GM12878 (cell line): Measurements from ENCODE around the gene RNF41. TPM values are rescaled to one million over a fixed set of nuclear protein-coding genes. Genes with fewer than 3 reads are reported as not detected.

ENCODE experiments used
- ATAC-seq: fragments of 200-7000 bp; cut with Tn5 transposase; 3 replicates; pipeline ENCODE4 v1.9.1; 2020; ENCODE audit warnings: mild to moderate bottlenecking, moderate library complexity
- BruUV-seq: library from RNA; stranded (reverse); fragments of 400-500 nt; replicated peaks from 2 replicates; lab custom pipeline; 2021; lab: Mats Ljungman, UMichigan
- CTCF ChIA-PET: fragments of 300-600 bp; sonication (Branson Sonifier 250); formaldehyde crosslinking; extraction: SDS; loops from one replicate; lab custom pipeline; 2021; ENCODE audit warnings: inconsistent platforms; lab: Yijun Ruan, JAX
- POLR2A ChIA-PET: fragments of 350-600 bp; formaldehyde crosslinking; extraction: SDS; loops from one replicate; lab custom pipeline; 2021; ENCODE audit warnings: inconsistent platforms; lab: Charles Lee
- RAD21 ChIA-PET: fragments of 300-600 bp; sonication (Branson Sonifier 250); formaldehyde crosslinking; loops from one replicate; lab custom pipeline; 2023; ENCODE audit warnings: antibody characterized with exemption; ENCODE audit not compliant: unreplicated experiment; lab: Charles Lee
- SMC1A ChIA-PET: fragments of 300-600 bp; sonication (Branson Sonifier 250); formaldehyde crosslinking; loops from one replicate; lab custom pipeline; 2023; ENCODE audit not compliant: unreplicated experiment, uncharacterized antibody; lab: Charles Lee
- DNase-seq: peaks from one replicate; pipeline ENCODE4 v3.0.0-alpha.2; 2011; ENCODE audit warnings: low read depth, low spot score
- FAIRE-seq: peaks from 3 replicates; lab custom pipeline; 2011; peaks lifted over from hg19 to GRCh38; lab: Jason Lieb, UNC
- H2AFZ ChIP-seq: 2 replicates; pipeline ENCODE4 v1.6.0; 2011; ENCODE audit warnings: low read depth, low read length, control low read depth; ENCODE audit not compliant: control insufficient read depth
- H3K27ac ChIP-seq: 2 replicates; pipeline ENCODE4 v1.5.1; 2011; ENCODE audit warnings: control low read depth; ENCODE audit not compliant: control insufficient read depth, insufficient read depth
- H3K27me3 ChIP-seq, 2 experiments: replicated peaks in 1 of 2; 2 replicates each; pipeline versions ENCODE4 v1.6.0 to v1.6.1; 2011; ENCODE audit warnings: low read length in 1 of 2; ENCODE audit not compliant: control insufficient read depth in 2 of 2, insufficient read depth in 2 of 2
- H3K36me3 ChIP-seq, 2 experiments: 2 replicates each; pipeline ENCODE4 v1.5.1; 2011; ENCODE audit warnings: low read length in 1 of 2; ENCODE audit not compliant: control insufficient read depth in 2 of 2, insufficient read depth in 2 of 2
- H3K4me1 ChIP-seq: 2 replicates; pipeline ENCODE4 v1.6.1; 2011; ENCODE audit warnings: mild to moderate bottlenecking, low read length, moderate library complexity, mixed read lengths; ENCODE audit not compliant: control insufficient read depth, insufficient read depth
- H3K4me2 ChIP-seq: 2 replicates; pipeline ENCODE4 v1.6.0; 2011; ENCODE audit warnings: control low read depth; ENCODE audit not compliant: control insufficient read depth, insufficient read depth
- H3K4me3 ChIP-seq: fragments of 200-600 bp; sonication (generic); 2 replicates; pipeline ENCODE4 v1.5.1; 2016
- H3K79me2 ChIP-seq: 2 replicates; pipeline ENCODE4 v1.6.0; 2011; ENCODE audit warnings: low read length; ENCODE audit not compliant: control insufficient read depth, insufficient read depth
- H3K9ac ChIP-seq: 2 replicates; pipeline ENCODE4 v1.8.0; 2011; ENCODE audit warnings: low read length, control low read depth, mixed read lengths; ENCODE audit not compliant: control insufficient read depth, insufficient read depth
- H3K9me3 ChIP-seq: replicated peaks from 3 replicates; pipeline ENCODE4 v1.5.1; 2011; ENCODE audit warnings: mild to moderate bottlenecking, low read length; ENCODE audit not compliant: control insufficient read depth, insufficient read depth
- H4K20me1 ChIP-seq: 2 replicates; pipeline ENCODE4 v1.6.0; 2011; ENCODE audit not compliant: control insufficient read depth, insufficient read depth
- ASH2L ChIP-seq: fragments of 300-600, 200-600 bp; sonication (generic); IDR thresholded peaks from 2 replicates; pipeline ENCODE4 v1.6.1; 2017; ENCODE audit warnings: low read depth, mild to moderate bottlenecking, borderline replicate concordance
- BCL11A ChIP-seq: IDR thresholded peaks from 2 replicates; pipeline ENCODE4 v1.6.1; 2011; ENCODE audit warnings: low read depth, low read length
- DPF2 ChIP-seq: fragments of 450-650 bp; IDR thresholded peaks from 2 replicates; pipeline ENCODE4 v1.6.1; 2017; ENCODE audit warnings: mild to moderate bottlenecking
- ESRRA ChIP-seq: IDR thresholded peaks from 2 replicates; pipeline ENCODE4 v1.6.1; 2012; ENCODE audit warnings: mild to moderate bottlenecking, low read length, improper control_type of control experiment
- FOS ChIP-seq: IDR thresholded peaks from 3 replicates; pipeline ENCODE4 v1.6.1; 2011; ENCODE audit warnings: borderline replicate concordance; ENCODE audit not compliant: insufficient read length; ENCODE audit errors: extremely low read depth
- HDAC2 ChIP-seq: fragments of 200-600 bp; sonication (generic); IDR thresholded peaks from 2 replicates; pipeline ENCODE4 v1.6.1; 2017
- IRF4 ChIP-seq: IDR thresholded peaks from 2 replicates; pipeline ENCODE4 v1.6.1; 2011; ENCODE audit warnings: low read depth, low read length
- NR2C1 ChIP-seq: fragments of 450-650 bp; IDR thresholded peaks from 2 replicates; pipeline ENCODE4 v1.6.1; 2017; ENCODE audit warnings: antibody characterized with exemption, mild to moderate bottlenecking, moderate library complexity
- PAX5 ChIP-seq: IDR thresholded peaks from 2 replicates; pipeline ENCODE4 v1.6.1; 2011; ENCODE audit warnings: low read depth, low read length, borderline replicate concordance
- PML ChIP-seq: IDR thresholded peaks from 2 replicates; pipeline ENCODE4 v1.6.1; 2012; ENCODE audit warnings: low read length, inconsistent platforms
- RELA ChIP-seq: fragments of 450-650 bp; IDR thresholded peaks from 2 replicates; pipeline ENCODE4 v1.8.0; 2014; ENCODE audit warnings: borderline replicate concordance; ENCODE audit not compliant: partially characterized antibody
- RFX5 ChIP-seq: IDR thresholded peaks from 2 replicates; pipeline ENCODE4 v1.6.1; 2011; ENCODE audit warnings: low read depth, low read length, improper control_type of control experiment
- SREBF1 ChIP-seq: IDR thresholded peaks from 2 replicates; pipeline ENCODE4 v1.6.1; 2012; ENCODE audit warnings: mild to moderate bottlenecking, low read length
- STAT1 ChIP-seq: fragments of 450-650 bp; conservative IDR thresholded peaks from 2 replicates; pipeline ENCODE4 v1.6.1; 2014; ENCODE audit warnings: antibody characterized with exemption, mild to moderate bottlenecking
- STAT3 ChIP-seq: IDR thresholded peaks from 2 replicates; pipeline ENCODE4 v1.6.1; 2011; ENCODE audit warnings: low read depth, low read length, improper control_type of control experiment
- ZNF384 ChIP-seq: IDR thresholded peaks from 2 replicates; pipeline ENCODE4 v1.6.1; 2012; ENCODE audit warnings: low read depth, mild to moderate bottlenecking, low read length, improper control_type of control experiment, borderline replicate concordance
- ZNF687 ChIP-seq: fragments of 450-650 bp; IDR thresholded peaks from 2 replicates; pipeline ENCODE4 v1.6.1; 2017; ENCODE audit warnings: mild to moderate bottlenecking, moderate library complexity
- WGBS: methylation state at CpG from one replicate; pipeline ENCODE4 v1.1.6; 2016; ENCODE audit warnings: low lambda C conversion rate; ENCODE audit not compliant: insufficient replicate concordance, insufficient coverage; ENCODE audit errors: missing lambda C conversion rate; 5-methylcytosine and 5-hydroxymethylcytosine counted together
- in situ Hi-C: fragments of 300-500 bp; cut with MboI; formaldehyde crosslinking; loops from 9 replicates; pipeline ENCODE4 v1.14.3; 2018; ENCODE audit warnings: mixed read lengths
- intact Hi-C: fragments of 100-400 bp; cut with micrococcal nuclease; formaldehyde crosslinking; loops from one replicate; pipeline ENCODE4 v1.14.2; 2022; ENCODE audit not compliant: unreplicated experiment
- polyA plus RNA-seq, 11 experiments: library from polyadenylated mRNA; depleted of rRNA in 4 of 11; unstranded in 6 of 11; stranded (reverse) in 5 of 11; fragments of >200 nt; fragmentation: Nextera tagmentation in 4 of 11; fragmentation: Illumina TruSeq in 1 of 11; extraction: Ambion mirVana in 4 of 11; extraction: Trizol in 1 of 11; gene quantifications; 1 replicate in 1 of 11; 2 replicates in 10 of 11; pipeline versions ENCODE4 v1.2.1 to v1.2.3, GENCODE V29; 2011 to 2016; ENCODE audit warnings: inconsistent platforms in 2 of 11, missing spikeins in 2 of 11, low read depth in 1 of 11
- total RNA-seq, 4 experiments: library from RNA; depleted of rRNA in 3 of 4; stranded (reverse); fragments of >200 nt in 3 of 4; fragmentation: Illumina TruSeq in 1 of 4; extraction: Trizol in 1 of 4; gene quantifications; 2 replicates each; pipeline versions ENCODE4 v1.2.1 to v1.2.3, GENCODE V29; 2013 to 2021

RNF41 gene
- total and polyA plus RNA-seq, 10 of the 15 experiments (the other 5 are each of a cell fraction or from before 2014, with no cell fraction given), result 11.1 to 47.8 (median 30.6) TPM

GRCh38 chr12:56236985-56237384 is 15.3 kb upstream of the RNF41 start (continued):
- TF ChIP-seq STAT1 (no peak), ESRRA (no peak), RELA (no peak), BCL11A (no peak)

DNA sequence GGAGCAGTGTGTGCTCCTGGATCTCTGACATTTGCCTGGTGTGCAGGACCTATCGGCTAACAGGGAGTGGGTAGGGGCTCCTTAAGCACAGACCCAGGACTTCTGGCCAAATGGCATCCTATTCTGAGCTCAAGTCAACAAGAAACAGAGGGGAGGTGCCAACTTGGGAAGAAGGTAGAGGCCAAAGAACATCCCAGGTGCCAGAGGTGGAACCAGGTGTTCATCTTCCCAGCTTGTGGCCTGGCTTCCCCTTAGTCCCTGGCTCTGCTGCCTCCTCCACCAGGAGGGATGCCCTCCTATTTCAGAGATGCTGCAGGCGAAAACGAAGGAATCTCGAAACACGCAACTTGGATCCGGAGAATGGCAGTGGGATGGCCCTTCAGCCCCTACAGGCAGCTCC is 14.4 kb upstream of the RNF41 start:
- no peaks in the 10 kb centered on the region; a peak in 1 of 4 replicates for H3K36me3 ChIP-seq
- H3K27me3 ChIP-seq, result no peaks in the 10 kb centered on the region
- no peak overlapping the region for H3K9ac ChIP-seq
- no peak overlapping the region for H3K4me2 ChIP-seq
- BruUV-seq, result no TSS peak
- ATAC-seq (no peak), FAIRE-seq (no peak), DNase-seq (no peak)
- CTCF ChIA-PET, result interaction anchor here (1.0 kb wide), 1 partner anchor 30 kb away, joined by 3 read pairs; no protein-coding TSS in a partner anchor
- no peaks in the 10 kb centered on the region for H3K79me2 ChIP-seq
- no peaks in the 10 kb centered on the region for H3K9me3 ChIP-seq
- SMC1A ChIA-PET, result interaction anchor here (1.1 kb wide), 2 partner anchors 20 to 29 kb away, joined by 3 read pairs; no protein-coding TSS in a partner anchor
- no peak overlapping the region for H2AFZ ChIP-seq
- in situ Hi-C loops, result no loop called here
- H4K20me1 ChIP-seq, result no peaks in the 10 kb centered on the region; the same call in 1 of the 2 replicates
- no peak overlapping the region for H3K27ac ChIP-seq
- RAD21 ChIA-PET, result no interaction called here
- intact Hi-C loops, result no loop called here
- no peak overlapping the region for H3K4me3 ChIP-seq
- WGBS, result 98% methylated on average over 6 of the region's 6 CpGs
- H3K4me1 ChIP-seq, result no peaks in the 10 kb centered on the region
- POLR2A ChIA-PET, result no interaction called here
- TF ChIP-seq SREBF1, result no peak
- no peak for TF ChIP-seq STAT3
- no peak for TF ChIP-seq ASH2L
- no peak for TF ChIP-seq HDAC2
- TF ChIP-seq PAX5, result no peak
- TF ChIP-seq FOS, result no peak
- no peak for TF ChIP-seq PML
- TF ChIP-seq BCL11A, result no peak
- TF ChIP-seq ZNF687, result no peak
- no peak for TF ChIP-seq DPF2
- TF ChIP-seq ZNF384, result no peak
- no peak for TF ChIP-seq IRF4
- no peak for TF ChIP-seq NR2C1
- no peak for TF ChIP-seq RFX5
